Type B pancreatic cell (in vitro differentiated cells): ENCODE results near the gene C19orf38. TPM values are rescaled to one million over a fixed set of nuclear protein-coding genes. Genes with fewer than 3 reads are reported as not detected.

ENCODE experiments used
- DNase-seq: peaks from one replicate; pipeline ENCODE4 v3.0.0; 2021; ENCODE audit warnings: mixed read lengths; ENCODE audit not compliant: unreplicated experiment; ENCODE audit errors: extremely low spot score
- H3K27ac Mint-ChIP-seq: 2 replicates; pipeline ENCODE4 v1.8.0; 2021; ENCODE audit warnings: mild to moderate bottlenecking, mixed read lengths
- H3K27me3 Mint-ChIP-seq: 2 replicates; pipeline ENCODE4 v1.8.0; 2021; ENCODE audit warnings: mixed read lengths
- H3K36me3 Mint-ChIP-seq: 2 replicates; pipeline ENCODE4 v1.8.0; 2021; ENCODE audit warnings: mixed read lengths
- H3K4me1 Mint-ChIP-seq: one replicate; pipeline ENCODE4 v1.8.0; 2021; ENCODE audit warnings: mixed read lengths; ENCODE audit not compliant: unreplicated experiment
- H3K4me3 Mint-ChIP-seq: 2 replicates; pipeline ENCODE4 v1.8.0; 2021; ENCODE audit warnings: mild to moderate bottlenecking, mixed read lengths
- H3K9me3 Mint-ChIP-seq: 2 replicates; pipeline ENCODE4 v1.8.0; 2021; ENCODE audit warnings: mixed read lengths
- CTCF ChIP-seq: fragments of 200-600 bp; sonication (generic); conservative IDR thresholded peaks from 2 replicates; pipeline ENCODE4 v1.5.0; 2021; ENCODE audit warnings: antibody characterized with exemption, mild to moderate bottlenecking
- total RNA-seq: library from RNA; stranded (reverse); gene quantifications from 2 replicates; pipeline ENCODE4 v1.2.1, GENCODE V29; 2021; ENCODE audit warnings: low replicate concordance

C19orf38 gene
- total RNA-seq, 1 donor from 2014 or later = 1.1 TPM

GRCh38 chr19:10805758-10806247 is 42.4 kb upstream of the C19orf38 start:
- no peak for TF ChIP-seq CTCF
- DNase-seq = no peak
- Mint-ChIP-seq H3K27me3 (no peaks in the 10 kb centered on the region), H3K9me3 (peaks cover 4% of the 10 kb centered on the region), H3K4me1 (peaks cover 7% of the 10 kb centered on the region), H3K36me3 (peaks cover 29% of the 10 kb centered on the region), H3K27ac (no peak overlapping the region), H3K4me3 (no peak overlapping the region)

- no peak for DNase-seq
- peaks cover 4% of the 10 kb centered on the region for H3K9me3 Mint-ChIP-seq
- peak overlapping the region; percentile 8 for H3K4me3 Mint-ChIP-seq
- peak overlapping the region; percentile 81 for H3K27ac Mint-ChIP-seq
- peaks cover 7% of the 10 kb centered on the region for H3K4me1 Mint-ChIP-seq
- no peaks in the 10 kb centered on the region for H3K27me3 Mint-ChIP-seq
- H3K36me3 Mint-ChIP-seq = peaks cover 29% of the 10 kb centered on the region
- no peak for TF ChIP-seq CTCF
These were observed 39.1 kb upstream of the C19orf38 start for GRCh38 chr19:10808937-10809649.

- Mint-ChIP-seq H3K4me1 (peaks cover 12% of the 10 kb centered on the region), H3K4me3 (no peak overlapping the region), H3K27me3 (no peaks in the 10 kb centered on the region), H3K36me3 (peaks cover 31% of the 10 kb centered on the region), H3K27ac (no peak overlapping the region), H3K9me3 (peaks cover 4% of the 10 kb centered on the region)
- TF ChIP-seq CTCF = no peak
- DNase-seq = no peak
These were observed 38.4 kb upstream of the C19orf38 start for GRCh38 chr19:10809651-10810285.

- H3K27me3 Mint-ChIP-seq = no peaks in the 10 kb centered on the region
- peaks cover 29% of the 10 kb centered on the region for H3K36me3 Mint-ChIP-seq
- no peak for DNase-seq
- peaks cover 13% of the 10 kb centered on the region for H3K4me1 Mint-ChIP-seq
- TF ChIP-seq CTCF = no peak
- no peak overlapping the region for H3K4me3 Mint-ChIP-seq
- H3K27ac Mint-ChIP-seq = no peak overlapping the region
- peaks cover 4% of the 10 kb centered on the region for H3K9me3 Mint-ChIP-seq
These were observed 36.7 kb upstream of the C19orf38 start for GRCh38 chr19:10811391-10812111.

GRCh38 chr19:10812196-10812595 is 36.0 kb upstream of the C19orf38 start:
- no peak for DNase-seq
- Mint-ChIP-seq H3K9me3 (peaks cover 4% of the 10 kb centered on the region), H3K4me3 (no peak overlapping the region), H3K4me1 (peaks cover 13% of the 10 kb centered on the region), H3K36me3 (peaks cover 30% of the 10 kb centered on the region), H3K27me3 (no peaks in the 10 kb centered on the region), H3K27ac (no peak overlapping the region)
- no peak for TF ChIP-seq CTCF
